ENCODE data around the gene CHRNB2. TPM values are rescaled to one million over a fixed set of nuclear protein-coding genes. Genes with fewer than 3 reads are reported as not detected.

The CHRNB2 gene
- total and polyA plus RNA-seq, 4 donors: 0.08 TPM; not detected in 3

DNA sequence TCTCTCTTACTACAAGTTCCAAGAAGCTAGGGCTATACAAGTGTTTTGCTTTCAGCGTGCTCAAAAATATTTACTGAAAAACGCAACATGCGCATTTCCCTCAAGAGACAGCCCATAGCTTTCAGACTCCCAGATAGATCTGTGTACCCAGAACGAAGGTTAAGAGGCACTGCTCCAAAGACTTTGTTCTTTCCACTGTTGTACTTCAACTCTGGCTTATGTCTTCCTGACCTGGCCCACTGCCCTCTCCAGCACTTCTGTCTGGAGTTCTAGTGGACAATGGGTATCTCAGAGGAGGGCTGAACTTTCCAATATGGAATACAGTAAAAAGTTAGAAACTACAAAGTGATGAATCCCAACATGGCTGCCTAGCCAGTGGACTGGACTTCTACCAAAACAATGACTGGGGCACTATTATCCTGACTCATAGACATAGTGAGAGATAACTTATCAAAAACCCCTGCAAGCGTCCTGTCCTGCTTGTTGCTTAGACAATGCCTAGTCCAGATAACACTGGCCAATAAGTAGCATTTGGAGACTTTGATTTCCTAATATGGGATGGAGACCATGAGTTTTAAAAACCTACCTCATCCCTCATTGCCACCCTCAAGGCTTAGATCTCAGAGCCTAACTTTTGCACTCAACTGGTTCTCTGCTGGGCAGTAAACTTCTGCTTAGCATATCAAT lies 49.2 kb downstream of the CHRNB2 start:
- Histone ChIP-seq H3K4me3 (ENCODE audit: low read length in 2 of 2) (no peak overlapping the region), H3K27me3 (ENCODE audit: control insufficient read depth in 1 of 2, insufficient read depth in 2 of 2, low read length in 1 of 2) (no peaks in the 10 kb centered on the region), H3K36me3 (ENCODE audit: control insufficient read depth in 1 of 2, insufficient read depth in 2 of 2, low read length in 1 of 2) (peaks cover 0 to 1% of the 10 kb centered on the region in 2 donors), H3K4me1 (ENCODE audit: control insufficient read depth in 1 of 2, insufficient read depth in 2 of 2, low read length in 2 of 2) (no peaks in the 10 kb centered on the region), H3K27ac (ENCODE audit: low read depth in 1 of 2, low read length in 2 of 2) (no peak overlapping the region), H3K9me3 (ENCODE audit: control insufficient read depth, low read length) (no peaks in the 10 kb centered on the region)
- intact Hi-C loops (cut with DNase I): no loop called here
- ATAC-seq (ENCODE audit: low FRiP score): no peak
- 78 to 85% methylated on average over 5 of the region's 5 CpGs for WGBS, 2 donors
- no peak for DNase-seq

DNA sequence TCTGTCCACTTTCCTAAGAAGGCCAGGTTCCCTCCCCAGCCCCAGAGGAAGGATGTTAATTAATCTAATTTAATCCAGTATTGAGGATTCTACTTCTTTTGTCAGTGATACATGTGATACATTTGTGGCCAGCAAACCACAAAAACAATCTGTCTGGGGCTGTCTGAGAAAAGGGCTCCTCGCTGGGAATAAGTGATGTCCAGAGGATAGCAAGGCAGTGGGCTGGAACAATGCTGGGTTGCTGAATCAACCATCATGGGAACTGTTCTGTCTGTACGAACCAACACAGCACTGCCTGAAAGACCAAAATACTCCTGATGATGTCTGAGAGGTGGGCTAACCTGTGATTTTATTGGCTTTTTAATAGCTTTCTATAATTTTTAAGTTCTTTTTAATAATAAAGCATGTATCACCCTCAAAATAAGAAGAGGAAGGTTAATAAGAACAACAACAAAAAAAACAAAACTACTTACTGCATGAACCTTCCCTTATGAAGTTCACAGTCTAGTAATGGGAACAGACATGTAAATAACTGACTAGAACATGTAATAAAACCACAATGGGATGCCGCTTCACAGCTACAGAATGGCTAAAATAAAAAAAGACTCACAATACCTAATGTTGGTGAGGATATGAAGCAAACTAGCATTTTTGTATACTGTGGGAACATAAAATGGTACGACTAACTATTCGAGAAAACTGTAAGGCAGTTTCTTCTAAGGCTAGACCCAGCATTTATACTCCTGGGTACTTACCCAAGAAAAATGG lies 51.8 kb downstream of the CHRNB2 start:
- Histone ChIP-seq H3K4me3 (ENCODE audit: low read length in 2 of 2) (no peak overlapping the region), H3K36me3 (ENCODE audit: control insufficient read depth in 1 of 2, insufficient read depth in 2 of 2, low read length in 1 of 2) (peaks cover 0 to under 1% of the 10 kb centered on the region in 2 donors), H3K4me1 (ENCODE audit: control insufficient read depth in 1 of 2, insufficient read depth in 2 of 2, low read length in 2 of 2) (no peaks in the 10 kb centered on the region), H3K27me3 (ENCODE audit: control insufficient read depth in 1 of 2, insufficient read depth in 2 of 2, low read length in 1 of 2) (no peaks in the 10 kb centered on the region), H3K9me3 (ENCODE audit: control insufficient read depth, low read length) (no peaks in the 10 kb centered on the region), H3K27ac (ENCODE audit: low read depth in 1 of 2, low read length in 2 of 2) (no peak overlapping the region)
- intact Hi-C loops (cut with DNase I): no loop called here
- 87 to 88% methylated on average over 5 of the region's 5 CpGs for WGBS, 2 donors
- no peak for ATAC-seq (ENCODE audit: low FRiP score)
- no peak for DNase-seq

DNA sequence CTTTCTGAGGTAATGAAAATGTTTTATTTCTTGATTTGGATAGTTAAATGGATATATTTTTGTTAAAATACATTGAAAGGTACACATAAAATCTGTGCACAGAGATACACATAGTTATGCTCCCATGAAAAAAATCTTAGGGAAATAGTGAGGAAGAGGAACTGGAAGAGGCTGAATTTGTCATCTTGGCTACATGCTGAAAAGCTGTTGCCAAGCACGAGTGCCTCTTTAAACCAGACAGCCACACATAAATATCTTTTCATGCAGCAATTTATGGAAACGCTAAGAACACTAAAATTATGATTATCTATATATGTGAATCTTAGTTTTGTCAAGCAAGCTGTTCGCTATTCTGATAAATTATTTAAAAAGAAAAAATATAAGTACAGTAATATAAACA lies 53.2 kb downstream of the CHRNB2 start:
- ATAC-seq (ENCODE audit: low FRiP score) (no peak), DNase-seq (no peak)
- H3K4me3 ChIP-seq (ENCODE audit: low read length in 2 of 2): no peak overlapping the region
- WGBS, 2 donors: 64 to 73% methylated on average over 3 of the region's 3 CpGs
- no peak overlapping the region for H3K27ac ChIP-seq (ENCODE audit: low read depth in 1 of 2, low read length in 2 of 2)
- H3K9me3 ChIP-seq (ENCODE audit: control insufficient read depth, low read length): no peaks in the 10 kb centered on the region
- no peaks in the 10 kb centered on the region for H3K4me1 ChIP-seq (ENCODE audit: control insufficient read depth in 1 of 2, insufficient read depth in 2 of 2, low read length in 2 of 2)
- H3K27me3 ChIP-seq (ENCODE audit: control insufficient read depth in 1 of 2, insufficient read depth in 2 of 2, low read length in 1 of 2): no peaks in the 10 kb centered on the region
- H3K36me3 ChIP-seq (ENCODE audit: control insufficient read depth in 1 of 2, insufficient read depth in 2 of 2, low read length in 1 of 2): no peaks in the 10 kb centered on the region
- intact Hi-C loops (cut with DNase I): no loop called here

DNA sequence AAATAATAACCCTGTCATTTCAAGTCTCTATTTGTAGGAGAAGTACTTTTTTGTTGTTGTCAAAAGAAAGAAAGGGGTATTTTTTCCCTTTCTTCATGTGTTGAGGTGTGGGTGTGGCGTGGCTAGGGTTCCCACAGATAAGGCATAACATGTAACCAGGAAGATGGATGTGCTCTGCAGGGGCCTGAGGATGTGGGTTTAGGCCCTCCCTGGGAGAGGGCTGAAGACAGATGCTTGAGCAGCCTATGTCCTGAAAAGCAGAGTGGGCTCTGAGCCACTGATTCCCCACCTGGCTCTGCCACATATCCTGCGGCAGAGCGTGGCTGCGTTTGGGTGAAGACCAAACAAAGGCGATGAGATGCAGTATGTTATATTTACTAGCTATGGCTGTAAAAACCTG lies 54.3 kb downstream of the CHRNB2 start:
- peaks cover 0 to 4% of the 10 kb centered on the region in 2 donors for H3K4me1 ChIP-seq (ENCODE audit: control insufficient read depth in 1 of 2, insufficient read depth in 2 of 2, low read length in 2 of 2)
- WGBS, 2 donors: 70 to 78% methylated on average over 5 of the region's 5 CpGs
- no peak overlapping the region for H3K4me3 ChIP-seq (ENCODE audit: low read length in 2 of 2)
- no peak for DNase-seq
- intact Hi-C loops (cut with DNase I): no loop called here
- ATAC-seq (ENCODE audit: low FRiP score): no peak
- H3K27me3 ChIP-seq (ENCODE audit: control insufficient read depth in 1 of 2, insufficient read depth in 2 of 2, low read length in 1 of 2): no peaks in the 10 kb centered on the region
- H3K9me3 ChIP-seq (ENCODE audit: control insufficient read depth, low read length): no peaks in the 10 kb centered on the region
- H3K36me3 ChIP-seq (ENCODE audit: control insufficient read depth in 1 of 2, insufficient read depth in 2 of 2, low read length in 1 of 2): no peaks in the 10 kb centered on the region
- no peak overlapping the region for H3K27ac ChIP-seq (ENCODE audit: low read depth in 1 of 2, low read length in 2 of 2)

DNA sequence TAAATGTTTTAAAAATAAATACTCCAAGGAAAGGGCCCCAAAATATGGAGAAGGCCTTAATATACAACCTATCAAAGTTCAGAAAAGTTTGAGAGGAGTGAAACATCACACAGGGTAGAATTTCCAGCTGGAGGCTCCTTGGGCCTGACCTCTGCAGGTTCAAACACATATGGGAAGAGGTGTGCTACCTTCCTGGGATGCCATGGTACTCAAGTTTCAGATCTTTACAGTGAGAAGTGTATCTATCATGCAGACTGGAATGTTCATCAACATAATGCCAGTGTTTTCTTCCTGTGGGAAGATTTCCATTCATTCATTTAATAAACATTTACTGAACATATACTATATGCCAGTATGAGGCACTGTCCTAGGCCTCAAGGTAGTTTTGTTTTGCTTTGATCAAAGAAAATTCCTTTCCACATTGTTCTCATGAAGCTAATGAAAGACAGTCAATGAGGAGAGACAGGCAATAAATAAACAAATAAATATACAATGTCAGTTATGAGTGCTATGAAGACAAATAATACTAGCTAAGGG lies 55.0 kb downstream of the CHRNB2 start:
- ATAC-seq (ENCODE audit: low FRiP score) (no peak), DNase-seq (no peak)
- intact Hi-C loops (cut with DNase I): no loop called here
- no peaks in the 10 kb centered on the region for H3K9me3 ChIP-seq (ENCODE audit: control insufficient read depth, low read length)
- no peaks in the 10 kb centered on the region for H3K36me3 ChIP-seq (ENCODE audit: control insufficient read depth in 1 of 2, insufficient read depth in 2 of 2, low read length in 1 of 2)
- H3K4me1 ChIP-seq (ENCODE audit: control insufficient read depth in 1 of 2, insufficient read depth in 2 of 2, low read length in 2 of 2): peaks cover 0 to 4% of the 10 kb centered on the region in 2 donors
- H3K27ac ChIP-seq (ENCODE audit: low read depth in 1 of 2, low read length in 2 of 2): no peak overlapping the region
- no peaks in the 10 kb centered on the region for H3K27me3 ChIP-seq (ENCODE audit: control insufficient read depth in 1 of 2, insufficient read depth in 2 of 2, low read length in 1 of 2)
- H3K4me3 ChIP-seq (ENCODE audit: low read length in 2 of 2): no peak overlapping the region

DNA sequence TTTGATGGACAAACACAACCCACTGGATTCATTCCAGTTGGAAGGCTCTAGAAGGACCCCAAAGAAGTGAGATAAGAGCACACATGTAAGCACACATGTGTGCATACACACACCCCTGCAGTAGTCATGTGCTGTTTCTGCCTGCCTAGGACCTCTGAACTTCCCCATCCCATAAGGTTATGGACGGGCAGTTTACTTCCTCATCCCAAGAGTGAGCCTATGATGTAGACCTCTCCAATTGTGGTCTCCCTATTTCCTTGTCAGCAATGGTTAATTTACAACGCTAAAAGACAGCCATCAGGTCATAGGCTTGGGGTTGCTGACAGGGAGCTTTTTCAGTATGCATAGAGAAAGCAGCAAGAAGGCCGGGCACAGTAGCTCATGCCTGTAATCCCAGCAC lies 55.8 kb downstream of the CHRNB2 start:
- Histone ChIP-seq H3K4me1 (ENCODE audit: control insufficient read depth in 1 of 2, insufficient read depth in 2 of 2, low read length in 2 of 2) (peaks cover 0 to 4% of the 10 kb centered on the region in 2 donors), H3K36me3 (ENCODE audit: control insufficient read depth in 1 of 2, insufficient read depth in 2 of 2, low read length in 1 of 2) (no peaks in the 10 kb centered on the region), H3K9me3 (ENCODE audit: control insufficient read depth, low read length) (no peaks in the 10 kb centered on the region), H3K27me3 (ENCODE audit: control insufficient read depth in 1 of 2, insufficient read depth in 2 of 2, low read length in 1 of 2) (no peaks in the 10 kb centered on the region), H3K4me3 (ENCODE audit: low read length in 2 of 2) (no peak overlapping the region), H3K27ac (ENCODE audit: low read depth in 1 of 2, low read length in 2 of 2) (no peak overlapping the region)
- intact Hi-C loops (cut with DNase I): no loop called here
- ATAC-seq (ENCODE audit: low FRiP score) (no peak), DNase-seq (no peak)
- WGBS, 2 donors: 87 to 90% methylated on average over 3 of the region's 3 CpGs

DNA sequence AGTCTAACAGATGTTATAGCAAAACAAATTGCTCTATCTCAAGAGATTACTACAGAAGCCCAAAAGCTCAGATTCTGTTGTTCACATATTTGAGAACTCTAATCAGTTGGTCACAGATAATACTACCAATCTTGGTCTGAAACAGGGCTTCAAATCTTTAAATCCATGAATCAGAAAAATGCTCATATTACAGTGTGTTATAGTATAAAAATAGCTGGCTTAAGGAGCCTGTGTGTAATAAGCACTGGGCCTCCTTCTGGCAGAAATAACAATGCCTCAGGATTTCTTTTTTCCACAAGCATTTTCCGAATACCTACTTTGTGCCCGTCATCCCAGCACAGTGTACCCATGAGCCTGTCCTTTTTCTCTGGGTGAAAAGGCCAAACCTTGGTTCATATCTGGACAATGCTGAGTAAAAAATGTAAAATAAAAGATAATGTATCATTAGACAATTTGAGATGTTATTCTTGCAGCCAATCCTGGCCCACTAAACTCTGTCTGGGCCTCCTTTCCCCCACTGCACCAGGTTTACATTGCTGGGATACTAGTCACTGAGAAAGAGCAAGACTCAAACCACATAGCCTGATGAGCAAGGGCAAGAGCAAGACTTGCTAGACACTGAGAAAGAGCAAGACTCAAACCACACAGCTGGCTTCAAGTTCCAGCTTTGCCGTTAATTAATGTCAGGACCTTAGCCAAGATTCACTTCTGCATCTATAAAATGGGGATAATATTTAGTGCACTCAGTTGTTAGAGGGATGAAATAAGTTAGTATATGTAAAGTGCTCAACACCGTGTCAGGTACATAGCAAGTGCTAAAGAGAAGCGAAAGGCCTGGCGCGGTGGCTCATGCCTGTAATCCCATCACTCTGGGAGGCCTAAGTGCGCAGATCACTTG lies 57.4 kb downstream of the CHRNB2 start:
- 73 to 76% methylated on average over 8 of the region's 8 CpGs for WGBS, 2 donors
- H3K36me3 ChIP-seq (ENCODE audit: control insufficient read depth in 1 of 2, insufficient read depth in 2 of 2, low read length in 1 of 2): no peaks in the 10 kb centered on the region
- H3K9me3 ChIP-seq (ENCODE audit: control insufficient read depth, low read length): no peaks in the 10 kb centered on the region
- H3K27ac ChIP-seq (ENCODE audit: low read depth in 1 of 2, low read length in 2 of 2): no peak overlapping the region
- H3K27me3 ChIP-seq (ENCODE audit: control insufficient read depth in 1 of 2, insufficient read depth in 2 of 2, low read length in 1 of 2): no peaks in the 10 kb centered on the region
- intact Hi-C loops (cut with DNase I): no loop called here
- H3K4me3 ChIP-seq (ENCODE audit: low read length in 2 of 2): no peak overlapping the region
- ATAC-seq (ENCODE audit: low FRiP score) (no peak), DNase-seq (no peak)
- peaks cover 0 to 4% of the 10 kb centered on the region in 2 donors for H3K4me1 ChIP-seq (ENCODE audit: control insufficient read depth in 1 of 2, insufficient read depth in 2 of 2, low read length in 2 of 2)

DNA sequence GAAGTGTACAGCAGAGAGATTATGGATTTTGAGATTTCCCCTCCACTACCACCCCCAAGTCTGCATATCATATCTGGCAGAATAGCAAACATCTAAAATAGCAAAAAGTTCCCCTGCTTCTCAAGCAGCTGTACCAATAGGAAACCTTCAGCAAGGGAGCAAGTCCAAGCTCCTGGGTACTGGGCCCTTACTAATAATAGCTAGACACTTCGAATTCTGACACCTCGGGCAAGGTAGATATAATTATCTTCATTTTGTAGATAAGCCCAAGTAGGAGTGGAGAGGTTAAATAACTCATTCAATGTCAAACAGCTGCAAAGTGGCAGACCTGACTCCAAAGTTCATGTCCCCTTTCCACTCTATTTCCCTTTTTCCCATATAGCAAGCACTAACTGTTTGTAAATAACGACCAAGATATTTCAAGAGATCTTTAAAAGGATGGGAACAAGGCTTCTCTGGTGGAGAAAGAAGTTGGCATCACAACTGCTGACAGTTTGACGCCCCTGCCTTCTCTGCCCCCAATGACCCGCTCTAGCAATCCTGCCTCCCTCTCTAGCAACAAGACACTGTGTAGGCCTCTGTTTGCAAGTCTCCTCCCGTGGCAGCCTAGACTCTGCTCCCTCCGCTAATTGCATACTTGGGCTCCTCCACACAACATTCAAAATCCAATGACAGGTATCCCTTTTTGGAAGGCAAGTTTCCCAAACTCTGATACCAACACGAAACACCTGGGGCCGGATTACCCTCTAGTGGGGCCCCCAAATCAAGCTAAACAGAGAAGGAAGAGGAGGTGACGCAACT lies 59.1 kb downstream of the CHRNB2 start:
- Histone ChIP-seq H3K27me3 (ENCODE audit: control insufficient read depth in 1 of 2, insufficient read depth in 2 of 2, low read length in 1 of 2) (no peaks in the 10 kb centered on the region), H3K9me3 (ENCODE audit: control insufficient read depth, low read length) (no peaks in the 10 kb centered on the region), H3K27ac (ENCODE audit: low read depth in 1 of 2, low read length in 2 of 2) (peak overlapping the region; percentile 72 to 84), H3K4me3 (ENCODE audit: low read length in 2 of 2) (peak overlapping the region; percentile 67 to 84), H3K36me3 (ENCODE audit: control insufficient read depth in 1 of 2, insufficient read depth in 2 of 2, low read length in 1 of 2) (no peaks in the 10 kb centered on the region), H3K4me1 (ENCODE audit: control insufficient read depth in 1 of 2, insufficient read depth in 2 of 2, low read length in 2 of 2) (peaks cover 0 to 4% of the 10 kb centered on the region in 2 donors)
- ATAC-seq (ENCODE audit: low FRiP score): peak; percentile 28
- intact Hi-C loops (cut with DNase I): loop anchor here in 1 of 2 donors (2.0 kb wide), 1 partner anchor 18 kb away; the partner anchor contains the start of gene ADAR
- WGBS, 2 donors: 10 to 11% methylated on average over 10 of the region's 10 CpGs
- no peak for DNase-seq

Measured in aorta (tissue), 5 donors.